GM21423 (cell line): Measurements from ENCODE around the gene ESM1.
"Not testable (repeated sequence)": the region's sequence is repeated elsewhere in the genome, so short reads cannot be mapped to it uniquely, and the experiment has no call there.

ENCODE experiments used
- ATAC-seq: cut with Tn5 transposase; IDR thresholded peaks from one replicate; pipeline ENCODE4 v1.9.1; 2021; ENCODE audit warnings: mild to moderate bottlenecking, moderate library complexity; ENCODE audit not compliant: unreplicated experiment

Gene ESM1

DNA sequence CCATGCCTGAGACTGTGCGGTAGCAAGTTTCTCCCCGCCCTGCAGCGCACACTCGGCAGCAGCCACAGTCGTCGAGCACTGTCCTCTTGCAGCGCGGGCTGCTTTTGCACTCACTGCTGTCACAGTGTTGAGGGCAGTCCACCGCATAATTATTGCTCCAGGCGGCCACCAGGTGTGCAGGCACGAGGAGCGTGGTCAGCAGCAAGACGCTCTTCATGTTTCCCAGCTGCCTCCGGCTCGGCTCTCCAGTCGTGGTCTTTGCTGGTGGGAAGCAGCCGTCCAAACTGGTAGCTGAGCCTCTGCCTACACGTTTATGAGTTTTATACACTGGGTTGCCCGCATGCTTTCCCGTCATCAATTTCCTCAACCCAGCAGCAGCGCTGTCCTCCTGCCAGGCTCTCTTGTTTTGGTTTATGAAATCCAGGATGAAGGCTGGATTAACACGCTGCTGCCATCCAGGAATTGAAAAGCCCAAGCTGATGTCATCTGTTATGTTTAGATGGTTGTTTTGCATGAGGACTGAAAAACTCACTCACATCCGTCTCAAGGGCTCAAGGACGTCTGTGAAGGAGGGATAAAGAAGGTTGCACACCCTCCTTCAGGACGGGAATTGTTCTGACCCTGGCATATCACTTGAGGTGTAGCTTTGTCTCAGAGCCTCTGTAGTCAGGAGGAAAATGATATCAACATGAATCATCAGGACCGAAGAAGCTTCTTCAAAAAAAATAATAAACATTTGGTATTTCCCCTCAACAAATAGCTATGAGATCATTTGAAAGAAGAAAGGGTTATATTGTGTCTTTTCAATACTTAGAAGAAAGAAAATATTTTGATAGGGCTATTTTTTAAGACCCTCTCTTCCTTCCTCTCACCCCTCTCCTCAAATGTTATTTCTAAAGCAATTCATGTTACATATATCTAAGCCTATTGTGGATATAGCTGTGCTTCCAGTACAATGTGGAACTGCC lies at the start of gene ESM1:
TSS of gene ESM1 (minus strand) at position 293 of the 968 bp plus-strand sequence. CDS start at position 217, 76 bp downstream.
- no peak for ATAC-seq

GRCh38 chr5:55033568-55033967 lies 48.2 kb upstream of the ESM1 start:
- no peak for ATAC-seq

DNA sequence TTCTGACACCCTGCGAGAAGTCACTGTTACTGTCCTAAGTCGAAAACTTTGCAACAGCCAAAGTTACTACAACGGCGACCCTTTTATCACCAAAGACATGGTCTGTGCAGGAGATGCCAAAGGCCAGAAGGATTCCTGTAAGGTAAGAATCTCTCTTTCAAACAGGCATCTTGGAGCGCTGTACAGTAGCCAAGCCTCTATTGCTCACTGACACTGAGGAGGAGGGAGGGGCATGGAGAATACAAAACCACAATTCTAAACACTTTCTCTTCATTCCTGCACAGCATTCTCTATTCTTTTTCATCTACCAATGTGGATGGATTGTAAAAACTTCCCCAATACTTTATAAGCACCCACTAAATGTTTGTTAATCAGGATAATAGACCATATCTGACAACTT lies 46.1 kb upstream of the ESM1 start:
- ATAC-seq = no peak

GRCh38 chr5:55030676-55031369 lies 45.4 kb upstream of the ESM1 start:
- ATAC-seq = no peak

GRCh38 chr5:55030220-55030619 lies 44.8 kb upstream of the ESM1 start:
- no peak for ATAC-seq

- ATAC-seq = no peak
Observed at GRCh38 chr5:55027595-55027994, 42.2 kb upstream of the ESM1 start.

GRCh38 chr5:55022450-55022849 lies 37.1 kb upstream of the ESM1 start:
- ATAC-seq = no peak

DNA sequence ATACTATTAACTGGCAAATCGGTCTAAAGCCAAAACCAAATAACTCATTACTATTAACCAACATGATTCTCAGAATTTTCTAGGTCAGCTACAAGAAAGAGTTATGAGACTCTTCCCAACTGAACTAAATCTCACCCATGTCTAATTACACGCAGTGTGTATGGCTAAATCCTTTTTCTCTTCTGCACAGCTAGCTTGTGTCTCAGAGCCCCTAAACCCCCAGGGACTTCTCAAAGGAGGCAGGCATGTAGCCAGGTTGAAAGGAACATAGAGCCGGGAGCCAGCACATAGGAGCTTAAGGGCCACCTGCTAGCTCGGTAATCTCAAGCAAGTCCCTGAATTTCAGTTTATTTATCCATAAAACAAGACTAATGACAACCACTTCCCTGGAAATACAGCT lies 36.4 kb upstream of the ESM1 start:
- ATAC-seq = no peak

GRCh38 chr5:55021410-55021809 lies 36.0 kb upstream of the ESM1 start:
- ATAC-seq = no peak

DNA sequence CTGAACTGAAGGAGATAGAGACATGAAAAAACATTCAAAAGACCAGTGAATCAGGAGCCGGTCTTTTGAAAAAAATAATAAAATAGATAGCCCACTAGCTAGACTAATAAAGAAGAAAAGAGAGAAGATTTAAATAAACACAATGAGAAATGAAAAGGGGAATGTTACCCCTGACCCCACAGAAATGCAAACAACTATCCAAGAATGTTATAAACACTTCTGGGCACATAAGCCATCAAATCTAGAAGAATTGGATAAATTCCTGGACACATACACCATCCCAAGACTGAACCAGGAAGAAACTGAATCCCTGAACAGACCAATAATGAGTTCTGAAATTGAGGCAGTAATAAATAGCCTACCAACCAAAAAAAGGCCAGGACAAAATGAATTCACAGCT lies 24.8 kb upstream of the ESM1 start:
- ATAC-seq = not testable (repeated sequence)

DNA sequence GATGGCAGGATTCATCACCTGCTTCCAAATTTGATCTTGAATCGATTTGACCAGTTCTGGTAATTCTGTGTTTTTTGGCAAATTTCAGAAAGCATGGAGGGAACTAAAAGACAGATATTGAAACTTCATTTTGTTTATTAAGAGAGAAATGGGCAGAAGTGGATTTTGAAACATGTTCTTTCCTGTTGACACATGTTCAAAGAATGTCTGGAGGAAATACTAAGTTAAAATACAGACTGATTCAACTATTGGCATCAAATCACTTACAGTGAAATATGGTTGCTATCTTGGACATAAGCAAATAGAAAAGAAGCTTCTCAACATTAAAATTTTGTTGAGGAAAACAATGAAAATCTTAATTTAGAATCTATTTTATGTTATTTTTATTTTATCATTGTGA lies 19.3 kb upstream of the ESM1 start:
- no peak for ATAC-seq

DNA sequence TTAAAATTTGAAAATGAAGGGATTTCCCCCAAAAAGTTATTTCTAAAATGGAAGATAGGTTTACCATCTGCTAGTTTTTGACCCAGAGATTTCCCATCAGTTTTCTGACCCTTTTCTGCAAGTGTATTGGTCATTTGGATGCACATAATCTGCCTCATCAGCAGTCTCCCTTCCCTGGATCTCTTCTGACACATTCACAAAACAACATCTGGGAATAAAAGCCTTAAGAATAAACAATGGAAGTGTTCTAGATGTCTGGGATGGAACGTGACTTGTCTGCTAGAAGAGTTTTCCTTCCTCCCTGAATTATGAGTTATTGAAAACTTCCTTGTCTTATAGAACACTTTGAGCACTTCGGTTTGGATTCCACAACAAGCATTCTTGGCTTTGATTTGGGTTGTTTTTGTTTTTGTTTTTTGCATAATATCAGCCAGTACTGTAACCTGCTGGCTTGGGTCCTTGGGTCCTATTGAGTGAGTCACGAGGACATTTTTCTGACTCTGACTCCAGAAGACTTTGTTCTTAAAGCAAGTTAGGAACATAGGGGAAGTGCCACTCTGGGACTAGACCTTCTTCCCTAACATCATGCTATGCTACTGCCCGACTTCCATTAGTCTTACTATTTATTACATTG lies 18.2 kb upstream of the ESM1 start:
- ATAC-seq = no peak

GRCh38 chr5:55002166-55002565 lies 16.8 kb upstream of the ESM1 start:
- not testable (repeated sequence) for ATAC-seq

GRCh38 chr5:54997081-54997480 lies 11.7 kb upstream of the ESM1 start:
- no peak for ATAC-seq

DNA sequence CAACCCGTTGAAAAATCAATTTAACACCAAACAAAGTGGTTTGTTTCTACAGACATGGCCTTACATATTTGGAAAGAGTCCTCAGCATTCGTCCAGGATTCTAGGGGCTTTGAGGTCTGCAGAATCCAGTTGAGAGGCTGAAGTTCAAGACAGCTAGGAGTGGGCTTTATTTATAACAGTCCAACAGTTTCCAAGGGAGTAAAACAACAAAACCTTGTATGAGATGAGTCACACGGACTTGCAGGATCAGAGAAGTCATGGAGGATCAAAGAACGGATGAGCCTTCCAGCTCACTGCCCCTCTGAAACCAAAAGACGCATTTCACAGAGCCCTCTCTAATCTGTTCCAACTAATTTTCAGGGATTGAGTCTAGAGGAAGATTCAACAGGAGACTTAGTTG lies 11.1 kb upstream of the ESM1 start:
- no peak for ATAC-seq

DNA sequence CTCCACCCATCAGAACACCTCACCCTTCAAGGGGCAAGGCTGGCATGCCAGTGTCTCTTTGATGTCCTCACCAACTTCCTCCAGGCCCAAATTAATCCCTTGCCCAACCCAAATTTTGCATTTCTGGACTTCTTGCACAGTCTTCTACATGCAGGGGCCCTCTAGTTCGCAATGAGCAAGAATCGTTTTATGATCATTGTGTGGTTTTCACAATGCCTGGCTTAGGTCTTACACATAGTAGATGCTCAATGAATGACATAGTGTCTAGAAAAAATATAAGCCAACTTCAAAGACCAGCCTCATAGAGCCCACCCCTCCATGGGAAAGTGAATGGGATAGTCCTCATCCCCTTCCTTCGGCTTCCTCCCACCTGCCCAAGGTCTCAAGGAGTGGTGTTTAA lies 9.8 kb upstream of the ESM1 start:
- no peak for ATAC-seq

DNA sequence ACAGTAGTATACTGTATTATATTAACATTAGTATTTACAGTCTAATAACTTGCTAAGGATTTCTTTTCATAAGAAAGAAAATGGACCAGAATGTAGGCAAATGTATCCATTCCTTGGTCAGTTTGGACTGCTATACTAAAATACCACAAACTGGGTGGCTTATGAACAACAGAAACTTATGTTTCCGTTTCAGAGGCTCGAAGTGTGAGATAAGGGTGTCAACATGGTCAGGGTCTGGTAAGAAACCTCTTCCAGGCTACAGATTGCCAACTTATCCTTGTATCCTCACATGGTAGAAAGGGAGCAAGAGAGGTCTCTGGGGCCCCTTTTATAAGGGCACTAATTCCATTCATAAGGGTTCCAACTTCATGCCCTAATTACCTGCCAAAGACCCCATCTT lies 9.2 kb upstream of the ESM1 start:
- no peak for ATAC-seq

DNA sequence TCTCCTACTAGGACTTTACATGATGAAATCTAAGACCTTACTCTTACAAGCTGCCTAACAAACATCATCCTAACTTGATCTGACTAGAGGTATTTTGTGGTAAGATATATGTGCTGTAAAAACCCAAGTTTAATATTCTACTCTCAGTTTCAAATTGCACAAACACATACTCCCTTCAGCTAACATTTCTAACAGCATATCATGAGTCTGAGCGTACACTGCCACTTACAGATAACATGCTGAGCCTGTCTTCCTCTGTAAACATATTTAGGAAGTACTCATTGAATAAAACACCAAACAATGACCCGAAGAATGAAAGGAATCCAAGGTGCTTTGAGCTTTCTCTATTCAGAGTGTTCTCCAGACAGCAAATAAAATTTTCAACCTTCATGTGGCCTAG lies 7.9 kb upstream of the ESM1 start:
- ATAC-seq = no peak

GRCh38 chr5:54991416-54991815 lies 6.0 kb upstream of the ESM1 start:
- no peak for ATAC-seq

DNA sequence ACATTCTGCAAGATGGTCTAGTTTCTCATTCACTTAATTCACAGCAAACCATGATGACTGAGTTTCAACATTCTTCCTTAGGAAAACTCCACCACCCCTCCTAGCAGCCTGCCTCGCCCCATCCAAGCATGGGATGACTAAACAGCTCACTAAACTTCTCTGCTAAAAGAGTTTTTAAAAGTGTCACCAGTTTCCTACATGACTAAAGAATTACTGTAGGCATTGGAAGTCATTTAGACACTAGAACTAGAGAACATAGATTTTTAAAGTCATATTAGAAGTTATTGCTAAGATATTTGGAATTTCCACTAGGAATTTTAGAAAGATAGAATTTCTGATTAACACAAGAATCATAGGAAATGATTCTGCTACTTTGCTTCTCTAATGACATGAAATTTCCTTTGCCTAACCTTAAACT lies 5.5 kb upstream of the ESM1 start:
- no peak for ATAC-seq

DNA sequence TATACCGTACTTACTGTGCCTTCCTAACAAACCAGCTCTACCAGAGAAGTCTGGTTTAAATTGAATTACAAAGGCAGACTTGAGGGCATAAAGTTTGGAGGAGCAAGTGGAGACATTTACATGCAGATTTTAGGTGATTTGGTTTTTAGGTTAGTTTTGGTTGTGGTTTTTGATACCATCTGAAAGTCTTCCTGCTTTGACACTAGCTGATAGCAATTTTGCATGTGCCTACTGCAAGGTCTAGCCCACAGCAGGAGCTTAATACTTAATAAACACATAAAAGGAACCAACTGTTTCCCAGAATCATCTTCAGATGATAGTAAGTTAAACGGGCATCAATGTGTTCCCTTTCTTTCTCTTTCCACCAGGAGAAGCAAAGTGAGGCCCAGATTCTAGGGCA lies 3.4 kb upstream of the ESM1 start:
- no peak for ATAC-seq

GRCh38 chr5:54988218-54988617 lies 2.8 kb upstream of the ESM1 start:
- no peak for ATAC-seq
